Tibial nerve (tissue), 4 donors: ENCODE data around the gene CLSTN1.

ENCODE experiments used
- CTCF ChIP-seq, 5 experiments: fragments of 200-600 bp in 3 of 5; fragments of 450-650 bp in 2 of 5; sonication (generic) in 3 of 5; IDR thresholded peaks; one replicate each; pipeline ENCODE4 v1.5.1; 2016 to 2019; ENCODE audit warnings: antibody characterized with exemption in 5 of 5, mild to moderate bottlenecking in 3 of 5, moderate library complexity in 2 of 5
- EP300 ChIP-seq, 2 donors: sonication (generic); formaldehyde crosslinking; IDR thresholded peaks; one replicate each; pipeline ENCODE4 v1.6.1; 2017; ENCODE audit warnings: antibody characterized with exemption in 2 of 2, mild to moderate bottlenecking in 1 of 2

GRCh38 chr1:9808459-9808858 lies 15.3 kb downstream of the CLSTN1 start:
- TF ChIP-seq CTCF (IDR thresholded peaks at IDR 0.05) (no peak), EP300 (IDR thresholded peaks at IDR 0.05) (no peak)
